Skeletal muscle tissue (tissue), 4 donors: ENCODE data around the gene FARSB. TPM values are rescaled to one million over a fixed set of nuclear protein-coding genes. Genes with fewer than 3 reads are reported as not detected.
A peak's percentile ranks its signal among the peaks of the same experiment; 100 is the strongest.
"Not testable (repeated sequence)": the region's sequence is repeated elsewhere in the genome, so short reads cannot be mapped to it uniquely, and the experiment has no call there.

ENCODE experiments used
- H3K27ac ChIP-seq: one replicate; pipeline ENCODE4 v1.7.0; 2013; ENCODE audit warnings: mild to moderate bottlenecking, low read depth, low read length, inconsistent platforms
- H3K27me3 ChIP-seq, 3 donors: one replicate each; pipeline ENCODE4 v1.7.0; 2013; ENCODE audit warnings: low read length in 3 of 3; ENCODE audit not compliant: control insufficient read depth in 3 of 3, insufficient read depth in 3 of 3
- H3K36me3 ChIP-seq, 3 donors: one replicate each; pipeline ENCODE4 v1.7.0; 2013; ENCODE audit warnings: low read length in 3 of 3; ENCODE audit not compliant: control insufficient read depth in 3 of 3, insufficient read depth in 3 of 3
- H3K4me1 ChIP-seq, 3 donors: one replicate each; pipeline ENCODE4 v1.7.0; 2013; ENCODE audit warnings: low read length in 3 of 3, mild to moderate bottlenecking in 3 of 3; ENCODE audit not compliant: control insufficient read depth in 3 of 3, insufficient read depth in 3 of 3
- H3K4me3 ChIP-seq, 3 donors: one replicate each; pipeline ENCODE4 v1.7.0; 2013; ENCODE audit warnings: low read length in 3 of 3
- H3K9ac ChIP-seq, 3 donors: one replicate each; pipeline ENCODE4 v1.7.0; 2013; ENCODE audit warnings: low read length in 3 of 3, mild to moderate bottlenecking in 3 of 3, moderate library complexity in 2 of 3, low read depth in 1 of 3
- H3K9me3 ChIP-seq, 3 donors: one replicate each; pipeline ENCODE4 v1.7.0; 2013; ENCODE audit warnings: low read length in 3 of 3; ENCODE audit not compliant: control insufficient read depth in 3 of 3
- total RNA-seq: library from RNA; depleted of rRNA; stranded (reverse); fragments of >200 nt; gene quantifications from one replicate; pipeline ENCODE4 v1.2.3, GENCODE V29; 2014
- donor health status: Osteomylitis.

The FARSB gene
- 18.8 TPM for total RNA-seq

- H3K4me3 ChIP-seq, result peak within 1 kb of the TSS; percentile 96 to 99 (median 97)
- no peaks in the 10 kb centered on the region for H3K27me3 ChIP-seq
- peaks cover 12 to 28% (median 17%) of the 10 kb centered on the region in 3 donors for H3K4me1 ChIP-seq
- no peaks in the 10 kb centered on the region for H3K36me3 ChIP-seq
- peak within 1 kb of the TSS; percentile 90 to 94 (median 93) for H3K9ac ChIP-seq
- peak within 1 kb of the TSS; percentile 96 for H3K27ac ChIP-seq
- no peaks in the 10 kb centered on the region for H3K9me3 ChIP-seq
Measured at GRCh38 chr2:222655787-222656525, at the start of gene FARSB. Gene FARSB (minus strand): TSS chr2:222656092. CDS start chr2:222656073, 19 bp downstream.

DNA sequence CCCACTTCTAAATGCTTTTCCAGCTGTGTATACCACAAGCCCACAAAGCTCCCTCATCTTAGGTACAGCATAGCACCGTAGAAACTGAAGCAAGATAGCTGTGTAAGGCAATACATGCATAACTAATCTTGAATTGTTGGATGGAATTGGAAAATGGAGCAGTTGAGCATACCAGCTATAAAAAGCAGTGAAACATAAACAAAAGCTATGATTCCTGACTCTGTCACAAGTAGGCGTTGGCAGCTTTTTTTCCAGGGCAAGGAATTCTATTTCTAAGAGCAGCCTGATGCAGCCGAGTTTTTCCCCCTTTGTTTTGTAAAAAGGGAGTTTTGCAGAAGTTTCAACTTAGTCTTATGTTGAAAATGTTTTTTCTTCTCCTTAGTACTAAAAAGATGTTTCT is 48.0 kb upstream of the FARSB start:
- Histone ChIP-seq H3K4me1 (peaks cover 2 to 6% (median 4%) of the 10 kb centered on the region in 3 donors), H3K27me3 (peaks cover 0 to 2% (median 0%) of the 10 kb centered on the region in 3 donors), H3K9me3 (no peaks in the 10 kb centered on the region)

DNA sequence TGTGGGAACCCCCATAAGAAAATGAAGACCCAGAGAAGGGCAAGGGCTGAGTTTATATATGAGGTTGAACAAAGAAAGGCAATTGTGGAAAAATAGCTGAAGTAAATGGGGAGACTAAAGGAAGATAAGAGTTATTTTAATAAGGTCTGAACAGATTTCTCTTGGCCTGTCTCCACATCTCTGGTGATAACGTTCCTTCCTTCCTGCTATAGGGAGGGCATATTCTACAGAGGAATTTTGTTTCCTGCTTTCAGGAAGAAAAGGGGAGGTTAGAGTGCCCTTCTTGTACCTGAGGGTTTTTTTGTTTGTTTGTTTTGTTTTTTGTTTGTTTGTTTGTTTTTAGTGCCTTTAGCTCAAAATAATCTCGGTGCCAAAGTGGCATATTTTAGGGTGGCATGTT is 47.2 kb upstream of the FARSB start:
- H3K9ac ChIP-seq, result no peak overlapping the region
- H3K27me3 ChIP-seq, result peaks cover 0 to 2% (median 0%) of the 10 kb centered on the region in 3 donors
- no peaks in the 10 kb centered on the region for H3K36me3 ChIP-seq
- no peak overlapping the region for H3K27ac ChIP-seq
- no peak overlapping the region for H3K4me3 ChIP-seq
- no peaks in the 10 kb centered on the region for H3K9me3 ChIP-seq
- peaks cover 0 to 5% (median 2%) of the 10 kb centered on the region in 3 donors for H3K4me1 ChIP-seq

More for the DNA sequence above, 48.0 kb upstream of the FARSB start:
- Histone ChIP-seq H3K9ac (no peak overlapping the region), H3K27ac (no peak overlapping the region), H3K36me3 (no peaks in the 10 kb centered on the region), H3K4me3 (no peak overlapping the region)

DNA sequence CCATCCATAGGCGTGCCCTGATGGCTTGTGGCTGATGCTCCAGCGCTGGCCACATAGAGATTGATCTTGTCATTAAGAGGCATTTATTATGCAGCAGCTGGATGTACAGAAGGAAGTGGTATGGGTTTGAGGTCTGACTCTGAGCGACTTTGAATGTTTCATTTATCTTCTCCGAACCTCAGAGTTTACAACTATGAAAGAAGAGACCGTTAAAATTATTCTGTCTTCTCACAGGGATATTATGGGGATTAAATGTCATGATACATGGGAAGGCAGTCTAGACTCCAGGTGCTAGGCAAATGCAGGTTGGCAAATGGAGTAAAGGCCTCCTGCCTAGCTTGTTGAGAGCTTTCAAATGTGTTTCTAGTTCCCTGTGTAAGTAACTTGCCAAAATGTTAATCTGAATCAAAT is 45.8 kb upstream of the FARSB start:
- H3K27me3 ChIP-seq, result peaks cover 0 to 2% (median 0%) of the 10 kb centered on the region in 3 donors
- H3K36me3 ChIP-seq, result no peaks in the 10 kb centered on the region
- H3K27ac ChIP-seq, result no peak overlapping the region
- H3K4me3 ChIP-seq, result no peak overlapping the region
- no peaks in the 10 kb centered on the region for H3K4me1 ChIP-seq
- H3K9ac ChIP-seq, result no peak overlapping the region
- no peaks in the 10 kb centered on the region for H3K9me3 ChIP-seq

GRCh38 chr2:222701233-222701632 is 45.3 kb upstream of the FARSB start:
- no peaks in the 10 kb centered on the region for H3K4me1 ChIP-seq
- H3K27me3 ChIP-seq, result peaks cover 0 to 2% (median 0%) of the 10 kb centered on the region in 3 donors
- no peaks in the 10 kb centered on the region for H3K36me3 ChIP-seq
- H3K9ac ChIP-seq, result no peak overlapping the region
- no peak overlapping the region for H3K27ac ChIP-seq
- H3K9me3 ChIP-seq, result no peaks in the 10 kb centered on the region
- H3K4me3 ChIP-seq, result no peak overlapping the region

- no peaks in the 10 kb centered on the region for H3K9me3 ChIP-seq
- peaks cover 0 to 2% (median 0%) of the 10 kb centered on the region in 3 donors for H3K27me3 ChIP-seq
Measured at GRCh38 chr2:222698276-222698675, 42.4 kb upstream of the FARSB start.

DNA sequence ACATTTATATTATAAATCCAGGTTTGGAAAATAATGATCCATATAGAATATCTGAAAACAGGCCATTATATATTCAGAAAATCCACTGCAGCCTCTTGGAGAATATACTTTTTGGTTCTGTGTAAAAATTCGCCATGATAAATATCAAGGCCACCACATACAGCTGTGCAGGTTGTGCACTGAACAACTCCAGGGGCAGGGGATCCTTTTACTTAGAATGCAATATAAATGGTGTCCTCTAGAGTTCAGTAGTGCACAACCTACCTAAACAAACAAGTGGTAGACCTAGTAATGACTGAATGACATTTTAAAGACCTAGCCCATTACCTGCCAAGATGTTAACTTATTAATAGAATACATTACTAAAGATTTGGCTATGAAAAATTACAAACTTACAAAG is 37.9 kb upstream of the FARSB start:
- no peak overlapping the region for H3K9ac ChIP-seq
- no peaks in the 10 kb centered on the region for H3K27me3 ChIP-seq
- H3K4me3 ChIP-seq, result no peak overlapping the region
- no peaks in the 10 kb centered on the region for H3K36me3 ChIP-seq
- H3K9me3 ChIP-seq, result no peaks in the 10 kb centered on the region
- peaks cover 0 to 2% (median 0%) of the 10 kb centered on the region in 3 donors for H3K4me1 ChIP-seq
- H3K27ac ChIP-seq, result no peak overlapping the region

More at GRCh38 chr2:222698276-222698675, 42.4 kb upstream of the FARSB start:
- H3K4me1 ChIP-seq, result no peaks in the 10 kb centered on the region
- no peak overlapping the region for H3K4me3 ChIP-seq
- no peak overlapping the region for H3K27ac ChIP-seq
- no peaks in the 10 kb centered on the region for H3K36me3 ChIP-seq
- H3K9ac ChIP-seq, result no peak overlapping the region

DNA sequence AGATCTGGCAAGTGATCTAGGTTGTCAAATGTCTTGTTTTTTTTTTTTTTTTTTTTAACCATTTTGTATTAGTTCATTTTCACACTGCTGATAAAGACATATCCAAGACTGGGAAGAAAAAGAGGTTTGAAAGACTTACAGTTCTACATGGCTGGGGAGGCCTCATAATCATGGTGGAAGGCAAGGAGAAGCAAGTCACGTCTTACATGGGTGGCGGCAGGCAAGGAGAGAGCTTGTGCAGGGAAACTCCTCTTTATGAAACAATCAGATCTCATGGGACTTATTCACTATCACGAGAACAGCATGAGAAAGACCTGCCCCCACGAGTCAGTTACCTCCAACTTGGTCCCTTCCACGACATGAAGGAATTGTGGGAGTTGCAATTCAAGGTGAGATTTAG is 37.5 kb upstream of the FARSB start:
- H3K36me3 ChIP-seq, H3K9me3 ChIP-seq, H3K9ac ChIP-seq, H3K4me3 ChIP-seq, H3K27me3 ChIP-seq, H3K27ac ChIP-seq, H3K4me1 ChIP-seq: not testable (repeated sequence)

DNA sequence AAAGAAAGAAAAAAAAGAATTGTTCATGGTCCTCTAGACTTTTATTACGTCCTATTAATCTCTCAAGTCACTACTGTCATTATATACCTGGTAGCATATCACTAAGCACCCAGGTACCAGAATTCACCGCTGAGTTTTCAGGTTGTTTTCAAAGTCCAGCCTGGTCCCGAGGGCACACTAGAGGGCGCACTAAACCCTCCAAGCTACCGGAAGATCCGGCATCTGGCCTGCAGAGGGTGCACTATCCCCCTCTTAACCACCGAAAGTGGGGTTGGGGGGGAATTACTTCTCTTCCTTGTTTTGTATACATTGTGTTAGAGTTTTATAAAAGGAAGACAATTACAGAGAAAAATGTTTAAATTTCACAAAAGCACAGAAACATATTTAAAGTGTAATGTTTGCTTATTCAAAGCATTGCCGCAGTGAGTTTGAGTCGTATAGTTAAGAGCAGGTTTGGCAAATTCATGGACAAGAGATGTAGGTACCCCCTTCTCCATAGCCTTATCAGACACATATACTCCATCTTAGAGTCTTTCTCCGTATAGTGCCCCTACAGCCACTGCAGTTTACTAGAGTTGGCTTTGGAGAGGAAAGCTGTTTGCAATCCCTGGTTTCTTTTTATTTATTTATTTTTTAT is 34.8 kb upstream of the FARSB start:
- Histone ChIP-seq H3K36me3 (no peaks in the 10 kb centered on the region), H3K27me3 (no peaks in the 10 kb centered on the region), H3K4me1 (peaks cover 0 to 2% (median 0%) of the 10 kb centered on the region in 3 donors), H3K4me3 (no peak overlapping the region), H3K27ac (no peak overlapping the region), H3K9me3 (no peaks in the 10 kb centered on the region), H3K9ac (no peak overlapping the region)

DNA sequence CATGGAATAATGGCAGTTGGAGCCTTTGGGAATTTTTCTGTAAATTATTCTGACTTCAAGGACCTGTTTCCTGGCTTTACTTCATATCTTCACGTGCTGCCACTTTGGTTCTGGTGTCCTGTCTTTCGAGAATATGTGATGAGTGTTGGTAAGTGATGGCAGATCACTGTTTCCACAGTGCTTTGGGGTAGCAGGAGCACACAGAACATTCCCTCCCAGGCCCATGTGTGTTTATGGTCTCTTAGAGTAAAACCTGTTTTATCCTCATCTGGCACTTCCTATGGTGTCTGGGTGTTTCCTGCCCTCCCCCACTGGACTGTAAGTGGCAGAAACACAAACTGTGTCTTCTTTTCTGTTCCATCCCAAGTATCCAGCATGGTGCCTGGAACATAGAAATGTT is 33.4 kb upstream of the FARSB start:
- Histone ChIP-seq H3K27me3 (no peaks in the 10 kb centered on the region), H3K9ac (no peak overlapping the region), H3K27ac (no peak overlapping the region), H3K9me3 (no peaks in the 10 kb centered on the region), H3K36me3 (no peaks in the 10 kb centered on the region), H3K4me3 (no peak overlapping the region), H3K4me1 (peaks cover 0 to 2% (median 0%) of the 10 kb centered on the region in 3 donors)
